Neural cell (in vitro differentiated cells): ENCODE measurements around the gene NT5DC3.

Experiments
- CTCF ChIP-seq: fragments of 450-650 bp; IDR thresholded peaks from 2 replicates; pipeline ENCODE4 v1.5.1; 2014; ENCODE audit warnings: antibody characterized with exemption, mild to moderate bottlenecking, moderate library complexity; ENCODE audit not compliant: poor library complexity, severe bottlenecking
- EP300 ChIP-seq: fragments of 450-650 bp; conservative IDR thresholded peaks from 2 replicates; pipeline ENCODE4 v1.6.1; 2014; ENCODE audit warnings: antibody characterized with exemption, mild to moderate bottlenecking, moderate library complexity; ENCODE audit not compliant: poor library complexity, severe bottlenecking
- TF ChIP-seq, protein P1 (sequence below): IDR thresholded peaks from 2 replicates; pipeline ENCODE4 v1.6.1; 2012; ENCODE audit warnings: borderline replicate concordance

DNA sequence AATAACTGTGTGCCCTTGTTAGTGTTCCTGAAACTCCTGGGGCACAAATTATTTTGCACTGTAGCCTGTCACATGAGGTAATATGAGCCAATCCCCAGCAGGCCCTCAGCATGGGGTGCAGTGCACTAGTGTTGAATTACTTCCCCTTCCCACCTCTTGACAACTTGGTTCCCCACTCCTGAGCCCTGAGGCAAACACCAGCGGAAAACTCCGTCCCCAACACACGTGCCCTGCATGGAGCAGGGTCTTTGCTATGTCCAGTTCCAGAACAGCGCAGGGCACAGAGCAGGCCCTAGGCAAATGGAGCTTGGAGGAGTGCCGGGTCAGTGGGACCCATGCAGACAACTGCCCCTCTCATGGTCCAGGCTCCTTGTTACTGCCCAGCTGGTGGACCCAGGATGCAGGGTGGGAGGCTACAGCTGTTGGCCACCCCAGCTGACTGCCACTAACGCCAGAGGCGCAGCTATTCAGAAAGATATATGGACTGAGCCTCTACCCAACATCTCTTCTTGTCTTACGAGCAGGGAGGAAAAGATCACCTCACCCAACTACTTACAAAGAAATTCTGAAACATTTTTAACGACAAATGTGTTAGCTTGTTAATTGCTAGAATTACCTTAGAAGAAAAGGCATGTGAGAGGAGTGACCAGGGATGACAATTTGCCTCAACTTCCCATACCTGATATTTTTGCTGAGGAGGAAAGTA, 71.6 kb downstream of the NT5DC3 start:
- TF ChIP-seq, protein P1, sequence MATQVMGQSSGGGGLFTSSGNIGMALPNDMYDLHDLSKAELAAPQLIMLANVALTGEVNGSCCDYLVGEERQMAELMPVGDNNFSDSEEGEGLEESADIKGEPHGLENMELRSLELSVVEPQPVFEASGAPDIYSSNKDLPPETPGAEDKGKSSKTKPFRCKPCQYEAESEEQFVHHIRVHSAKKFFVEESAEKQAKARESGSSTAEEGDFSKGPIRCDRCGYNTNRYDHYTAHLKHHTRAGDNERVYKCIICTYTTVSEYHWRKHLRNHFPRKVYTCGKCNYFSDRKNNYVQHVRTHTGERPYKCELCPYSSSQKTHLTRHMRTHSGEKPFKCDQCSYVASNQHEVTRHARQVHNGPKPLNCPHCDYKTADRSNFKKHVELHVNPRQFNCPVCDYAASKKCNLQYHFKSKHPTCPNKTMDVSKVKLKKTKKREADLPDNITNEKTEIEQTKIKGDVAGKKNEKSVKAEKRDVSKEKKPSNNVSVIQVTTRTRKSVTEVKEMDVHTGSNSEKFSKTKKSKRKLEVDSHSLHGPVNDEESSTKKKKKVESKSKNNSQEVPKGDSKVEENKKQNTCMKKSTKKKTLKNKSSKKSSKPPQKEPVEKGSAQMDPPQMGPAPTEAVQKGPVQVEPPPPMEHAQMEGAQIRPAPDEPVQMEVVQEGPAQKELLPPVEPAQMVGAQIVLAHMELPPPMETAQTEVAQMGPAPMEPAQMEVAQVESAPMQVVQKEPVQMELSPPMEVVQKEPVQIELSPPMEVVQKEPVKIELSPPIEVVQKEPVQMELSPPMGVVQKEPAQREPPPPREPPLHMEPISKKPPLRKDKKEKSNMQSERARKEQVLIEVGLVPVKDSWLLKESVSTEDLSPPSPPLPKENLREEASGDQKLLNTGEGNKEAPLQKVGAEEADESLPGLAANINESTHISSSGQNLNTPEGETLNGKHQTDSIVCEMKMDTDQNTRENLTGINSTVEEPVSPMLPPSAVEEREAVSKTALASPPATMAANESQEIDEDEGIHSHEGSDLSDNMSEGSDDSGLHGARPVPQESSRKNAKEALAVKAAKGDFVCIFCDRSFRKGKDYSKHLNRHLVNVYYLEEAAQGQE, result no peak
- TF ChIP-seq CTCF (no peak), EP300 (no peak)
